DMS 273 treated with DMSO at 0.1 percent for 48 hours (cell line): ENCODE measurements around the gene CAP2.
"Not testable (repeated sequence)": the region's sequence is repeated elsewhere in the genome, so short reads cannot be mapped to it uniquely, and the experiment has no call there.

Experiments used
- DNase-seq: peaks from one replicate; lab custom pipeline; 2025; lab: John Stamatoyannopoulos, UW

CAP2 gene

DNA sequence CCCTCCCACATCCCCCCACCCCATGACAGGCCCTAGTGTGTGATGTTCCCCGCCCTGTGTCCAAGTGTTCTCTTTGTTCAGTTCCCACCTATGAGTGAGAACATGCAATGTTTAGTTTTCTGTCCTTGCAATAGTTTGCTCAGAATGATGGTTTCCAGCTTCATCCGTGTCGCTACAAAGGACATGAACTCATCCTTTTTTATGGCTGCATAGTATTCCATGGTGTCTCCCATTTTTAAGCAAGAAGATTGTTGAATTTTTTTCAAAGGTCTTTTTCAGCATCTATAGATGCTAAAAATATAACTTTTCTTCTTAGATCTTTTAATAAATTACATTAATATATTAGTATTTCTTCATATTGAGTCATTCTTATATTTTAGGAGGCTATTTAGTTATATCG lies 47.4 kb downstream of the CAP2 start:
- not testable (repeated sequence) for DNase-seq

DNA sequence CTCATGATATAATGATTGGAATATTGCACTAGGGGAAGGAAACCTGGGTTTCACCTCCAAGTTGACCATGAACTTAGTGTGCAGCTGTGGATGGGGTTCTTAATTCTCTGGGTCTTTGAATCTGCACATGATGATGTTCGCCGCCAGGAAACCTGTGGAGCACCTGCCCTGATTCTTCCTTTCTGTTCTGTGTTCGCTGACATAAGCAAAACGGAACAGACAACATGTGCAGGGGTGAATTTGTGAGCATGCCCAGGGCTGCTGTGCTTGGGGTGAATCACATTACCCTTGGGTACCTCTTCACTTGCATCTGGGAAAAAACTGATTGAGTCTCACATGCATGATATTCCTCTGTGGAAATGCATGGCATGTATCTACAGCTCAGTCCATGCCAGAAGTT lies 48.8 kb downstream of the CAP2 start:
- no peak for DNase-seq

DNA sequence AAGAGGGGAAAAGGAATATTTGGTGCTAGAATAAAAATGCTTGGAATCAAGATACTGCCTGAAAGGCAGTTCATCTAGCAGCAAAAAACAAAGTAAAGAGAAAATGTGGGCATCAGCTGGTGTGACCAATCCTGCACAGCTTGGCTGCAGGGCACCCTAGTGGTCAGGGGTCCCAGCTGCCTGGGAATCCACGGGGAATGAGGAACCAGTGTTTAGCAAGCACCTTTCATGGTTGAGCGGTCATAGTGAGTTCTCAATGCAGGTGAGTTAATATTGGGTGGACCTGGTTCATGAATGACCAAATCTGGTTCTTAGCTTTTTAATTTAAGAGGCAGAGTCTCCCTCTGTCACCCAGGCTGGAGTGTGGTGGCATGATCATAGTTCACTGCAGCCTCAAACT lies 53.3 kb downstream of the CAP2 start:
- no peak for DNase-seq

DNA sequence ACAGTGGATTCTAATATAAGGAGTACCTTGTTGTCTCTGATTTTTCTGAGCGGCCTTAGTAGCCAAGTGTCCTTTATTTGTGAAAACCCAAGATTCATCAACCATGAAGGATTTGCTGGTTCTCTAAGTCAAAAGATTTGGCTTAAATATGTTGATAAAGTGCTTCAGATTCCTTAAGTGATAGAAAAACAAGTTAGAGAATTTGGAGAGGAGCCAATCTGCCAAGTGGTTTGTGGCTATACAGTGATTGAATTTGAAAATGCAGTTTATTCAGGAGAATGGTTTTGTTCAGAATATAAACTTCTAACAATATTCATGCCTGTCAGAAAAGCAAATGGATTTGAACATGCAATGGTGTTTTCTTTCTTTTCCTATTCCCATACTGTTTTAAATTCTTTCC lies 54.8 kb downstream of the CAP2 start:
- no peak for DNase-seq

DNA sequence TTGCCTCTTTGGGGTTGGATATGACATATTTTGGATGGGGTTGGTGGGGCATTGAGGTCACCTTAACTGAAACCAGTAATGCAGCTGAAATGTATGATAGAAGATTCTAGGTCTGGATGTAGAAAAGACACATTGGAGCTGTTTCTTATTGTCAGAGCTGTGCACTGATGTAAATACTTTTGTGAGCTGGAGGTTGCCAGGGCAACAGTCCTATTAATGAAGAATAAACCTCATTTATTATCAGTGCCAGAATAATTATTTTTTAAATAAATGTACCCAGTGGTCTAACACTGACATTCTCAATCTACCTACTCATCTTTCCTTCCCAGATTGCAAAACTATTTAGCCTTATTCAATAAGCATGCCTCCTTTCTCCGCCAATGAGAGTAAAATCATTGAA lies 57.0 kb downstream of the CAP2 start:
- no peak for DNase-seq

DNA sequence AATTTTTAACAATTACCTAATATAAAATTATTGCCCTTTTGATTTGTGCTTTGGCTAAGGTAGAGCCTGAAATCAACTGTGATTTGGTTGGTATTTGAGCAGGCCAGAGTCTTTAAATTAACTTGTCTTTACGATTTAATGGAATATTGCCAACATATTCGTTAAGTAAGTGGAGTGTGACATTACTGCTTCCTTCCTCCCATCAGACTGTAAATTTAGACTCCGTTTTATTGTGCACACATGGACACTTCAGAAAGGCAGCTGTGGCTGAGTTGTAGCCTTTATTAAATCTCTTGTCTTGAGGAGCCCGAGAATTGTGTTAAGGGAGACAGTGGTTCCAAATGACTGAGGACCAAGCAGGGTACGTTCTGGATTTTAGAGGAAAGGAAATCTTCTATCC lies 57.4 kb downstream of the CAP2 start:
- DNase-seq, result peak; percentile 31

DNA sequence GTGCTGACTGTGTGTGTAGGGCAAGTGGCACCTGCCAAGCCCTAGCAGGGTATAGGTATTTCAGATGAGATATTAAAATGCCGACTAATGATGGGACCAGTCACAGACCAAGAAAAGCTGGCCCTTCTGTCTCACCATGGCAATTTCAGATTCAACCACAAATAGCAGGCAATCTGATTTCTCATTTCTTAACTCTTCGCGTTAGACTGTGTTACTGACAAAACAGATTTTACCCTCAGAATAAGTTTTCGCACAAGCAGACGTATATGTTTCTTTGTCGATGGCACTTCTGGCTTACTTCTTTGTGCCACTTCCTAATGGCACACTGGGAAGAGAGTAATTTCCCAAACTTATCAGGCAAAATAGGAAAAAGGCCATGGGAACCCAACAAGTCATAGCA lies 58.7 kb downstream of the CAP2 start:
- no peak for DNase-seq

DNA sequence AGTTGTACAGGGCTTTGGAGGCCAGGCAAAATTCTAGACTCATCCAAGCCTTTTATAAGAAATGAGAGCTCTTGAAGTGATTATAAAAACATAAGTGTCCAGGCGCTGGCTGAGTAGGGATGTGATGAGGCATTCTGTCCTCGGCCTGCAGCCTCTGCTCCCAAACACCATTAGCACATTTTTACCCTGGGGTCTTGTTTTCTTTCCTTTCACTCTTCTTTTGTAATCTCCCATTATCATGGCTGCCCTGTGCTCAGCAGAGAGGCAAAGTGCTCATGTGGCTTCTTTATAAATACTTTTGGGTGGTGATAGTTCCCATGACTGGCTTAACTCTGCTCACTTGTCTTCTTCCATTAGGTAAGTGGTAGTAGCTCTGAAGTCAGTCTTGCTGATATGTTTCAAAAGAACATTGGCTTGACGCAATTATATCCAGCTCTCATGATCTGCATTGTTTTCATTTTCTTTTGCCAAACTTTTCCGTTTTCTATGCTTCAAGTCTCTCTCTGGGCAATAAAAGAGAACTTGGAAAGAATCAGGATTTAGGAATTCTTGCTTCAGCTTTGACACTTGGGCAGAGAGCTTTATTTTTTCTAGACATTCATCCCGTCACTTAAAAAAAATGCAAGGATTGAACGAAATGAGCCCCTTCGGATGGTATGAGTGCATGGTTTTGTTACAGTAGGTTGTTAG lies 61.1 kb downstream of the CAP2 start:
- DNase-seq, result no peak

DNA sequence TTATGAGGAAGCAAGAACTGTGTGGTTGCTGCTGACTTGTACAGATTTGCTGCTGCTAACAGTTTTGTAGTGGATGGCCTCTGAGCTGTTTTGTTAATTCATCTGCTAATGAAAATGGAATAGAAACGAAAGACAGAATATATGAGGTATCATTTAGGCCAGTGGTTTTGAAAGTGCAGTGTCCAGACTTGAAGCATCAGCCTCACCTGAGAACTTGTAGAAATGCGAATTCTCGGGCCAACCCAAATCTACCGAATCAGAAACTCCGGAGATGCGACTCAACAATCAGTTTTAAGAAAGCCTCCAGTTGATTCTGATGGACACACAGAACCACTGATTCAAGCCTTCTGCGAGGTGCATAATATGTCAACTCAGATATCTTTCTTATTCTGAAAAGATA lies 62.5 kb downstream of the CAP2 start:
- no peak for DNase-seq

DNA sequence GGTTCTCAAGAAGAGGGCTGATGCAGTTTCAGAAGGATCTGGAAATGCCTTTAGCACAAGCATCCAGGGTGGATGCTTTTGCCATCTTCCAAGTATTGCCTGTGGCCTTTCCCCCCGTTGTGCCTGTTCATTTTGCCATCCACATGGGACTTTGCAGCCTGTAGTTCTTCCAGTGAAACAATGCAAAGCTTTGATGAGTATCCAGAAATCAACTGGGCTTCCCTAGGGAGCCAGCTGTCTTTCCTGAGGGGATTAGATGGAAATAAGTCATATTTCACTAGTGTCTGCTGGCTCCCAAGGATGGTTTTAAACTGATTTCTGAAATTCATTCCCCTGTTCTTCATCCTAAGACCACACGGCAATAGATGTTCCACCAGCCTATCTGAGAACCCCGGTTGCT lies 63.3 kb downstream of the CAP2 start:
- DNase-seq, result no peak

DNA sequence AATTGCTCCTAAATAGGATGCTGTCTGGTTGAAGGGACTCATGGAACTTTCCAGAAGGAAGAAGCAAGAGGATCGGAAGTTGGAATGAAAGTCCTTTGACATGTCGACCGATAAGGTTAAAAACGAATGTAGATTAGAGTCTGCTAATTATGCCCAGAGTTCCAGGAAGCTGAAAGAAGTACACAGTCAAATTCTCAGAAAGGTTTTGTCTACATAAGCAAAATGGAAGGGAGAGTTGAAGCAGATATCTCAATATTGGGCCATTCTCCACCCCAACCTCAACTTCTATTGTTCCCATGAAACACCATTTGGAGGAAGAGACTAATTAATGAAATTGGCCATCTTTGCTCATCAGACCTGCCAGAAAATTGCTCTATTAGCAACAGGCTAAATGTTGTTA lies 64.0 kb downstream of the CAP2 start:
- DNase-seq, result no peak

DNA sequence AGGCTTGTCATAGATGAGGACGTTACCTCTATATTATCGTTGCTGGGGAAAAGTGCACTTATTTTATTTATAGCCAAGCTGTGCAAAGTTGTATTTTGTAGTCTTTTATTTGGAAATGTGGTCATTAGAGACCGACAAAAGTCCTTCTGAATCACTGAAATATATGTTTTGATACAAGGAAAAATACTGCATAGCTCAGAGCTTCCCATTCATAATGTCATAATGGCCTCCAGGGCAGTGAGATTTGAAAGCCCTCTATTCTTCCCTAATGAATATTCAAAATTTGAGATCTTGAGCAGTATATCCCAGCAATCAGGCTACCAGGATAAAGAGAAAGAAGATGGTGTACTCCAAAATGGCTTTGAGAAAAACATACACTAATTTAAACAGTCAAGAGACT lies 64.6 kb downstream of the CAP2 start:
- DNase-seq, result no peak

DNA sequence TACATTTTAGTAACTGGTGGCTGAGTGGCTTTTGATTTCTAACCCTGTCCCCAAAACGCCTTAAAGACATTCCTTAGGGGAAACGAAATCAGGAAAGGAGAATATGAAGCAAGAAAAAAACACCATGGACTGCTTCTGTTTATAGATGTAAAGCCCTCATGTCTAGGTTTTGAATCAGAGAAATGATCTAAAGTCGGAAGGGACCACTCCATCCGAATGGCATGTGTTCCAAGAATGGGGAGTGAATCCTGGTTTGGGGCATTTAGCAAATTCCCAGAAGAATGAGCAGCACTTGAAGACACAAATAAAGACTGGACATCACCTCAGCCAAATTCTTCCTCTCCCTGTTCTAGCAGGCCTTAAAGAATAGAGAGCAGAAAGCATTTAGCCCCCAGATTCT lies 65.6 kb downstream of the CAP2 start:
- no peak for DNase-seq

DNA sequence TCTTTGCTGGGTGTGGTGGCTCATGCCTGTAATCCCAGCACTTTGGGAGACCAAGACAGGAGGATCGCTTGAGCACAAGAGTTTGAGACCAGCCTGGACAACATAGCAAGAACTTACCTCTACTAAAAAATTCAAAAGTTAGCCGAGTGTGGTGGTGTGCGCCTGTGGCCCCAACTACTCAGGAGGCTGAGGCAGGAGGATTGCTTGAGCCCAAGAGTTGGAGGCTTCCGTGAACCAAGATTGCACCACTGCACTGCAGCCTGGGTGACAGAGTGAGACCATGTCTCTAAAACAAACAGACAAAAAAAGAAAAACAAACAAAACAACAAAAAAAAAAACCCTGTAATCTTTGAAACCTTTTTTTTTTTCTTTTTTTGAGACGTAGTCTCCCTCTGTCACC lies 67.5 kb downstream of the CAP2 start:
- DNase-seq, result no peak

DNA sequence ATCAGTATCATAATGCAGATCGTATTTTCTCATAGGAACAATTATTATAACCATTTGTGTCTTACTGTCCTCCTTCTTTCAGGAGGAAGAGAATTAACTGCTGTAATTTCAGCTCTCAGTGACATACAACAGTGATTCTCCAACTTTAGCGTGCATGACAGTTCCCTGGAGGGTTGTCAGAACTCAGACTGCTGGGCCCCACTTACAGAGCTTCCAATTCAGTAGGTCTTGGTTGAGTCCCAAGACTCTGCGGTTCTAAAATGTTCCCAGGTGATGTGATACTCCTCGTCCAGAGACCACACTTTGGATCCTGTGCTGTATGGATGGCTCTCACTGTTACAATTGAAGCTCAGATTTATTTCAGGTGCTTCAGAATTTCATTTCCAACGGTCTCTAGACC lies 72.8 kb downstream of the CAP2 start:
- no peak for DNase-seq

DNA sequence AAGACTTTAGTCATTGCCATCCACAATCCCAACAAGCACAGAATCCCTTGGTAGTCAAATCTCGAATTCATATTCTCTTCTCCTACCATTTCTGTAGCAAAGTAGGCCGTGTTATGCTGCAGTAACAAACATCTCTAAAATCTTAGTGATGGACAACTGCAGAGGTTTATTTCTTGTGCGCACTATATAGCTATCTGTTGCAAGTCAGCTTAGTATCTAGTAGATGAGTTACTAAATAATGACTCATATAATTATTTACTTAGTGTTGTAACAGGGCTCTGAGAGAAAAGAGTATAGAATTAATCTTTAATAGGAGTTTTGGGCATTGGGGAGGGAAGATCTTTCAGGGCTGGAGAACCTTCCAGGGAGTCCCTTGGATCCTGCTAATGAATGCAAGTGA lies 73.3 kb downstream of the CAP2 start:
- DNase-seq, result no peak

DNA sequence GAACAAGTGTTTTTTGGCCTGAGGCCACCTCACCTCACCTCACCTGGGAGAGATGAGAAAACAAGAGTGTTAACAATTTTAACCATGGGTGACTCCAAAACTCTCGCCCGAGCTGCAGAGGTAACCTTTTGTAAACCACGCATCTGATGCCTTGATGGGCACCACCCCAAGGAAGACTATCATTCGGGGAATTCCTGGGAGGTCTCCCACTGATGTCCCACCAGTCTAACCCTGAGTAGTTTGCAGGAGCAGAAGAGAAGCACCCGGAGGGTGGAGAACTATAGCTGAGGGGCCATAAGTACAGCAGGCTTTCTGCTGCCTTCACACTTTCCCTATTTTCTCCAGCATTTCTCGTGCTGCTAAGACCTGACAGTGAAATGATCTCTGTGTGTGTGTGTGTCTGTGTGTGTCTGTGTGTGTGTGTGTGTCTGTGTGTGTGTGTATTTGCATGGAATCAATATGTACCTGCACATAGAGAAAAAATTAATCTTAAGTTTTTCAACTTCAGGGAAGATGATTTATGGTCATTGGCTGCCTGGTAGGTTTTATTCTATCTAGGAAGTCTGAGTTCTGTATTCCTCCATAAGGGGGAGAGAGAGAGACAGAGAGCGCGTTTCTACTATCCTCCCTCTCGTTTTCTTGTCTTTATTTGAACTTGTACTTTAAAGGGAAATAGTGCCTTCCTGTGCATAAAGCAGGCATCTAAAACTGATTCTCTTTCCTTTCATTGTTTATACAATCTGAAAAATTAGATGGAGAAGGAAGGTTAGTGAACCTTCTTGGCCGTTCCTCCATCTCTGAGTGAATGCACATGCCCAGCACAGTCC lies 75.8 kb downstream of the CAP2 start:
- DNase-seq, result no peak

DNA sequence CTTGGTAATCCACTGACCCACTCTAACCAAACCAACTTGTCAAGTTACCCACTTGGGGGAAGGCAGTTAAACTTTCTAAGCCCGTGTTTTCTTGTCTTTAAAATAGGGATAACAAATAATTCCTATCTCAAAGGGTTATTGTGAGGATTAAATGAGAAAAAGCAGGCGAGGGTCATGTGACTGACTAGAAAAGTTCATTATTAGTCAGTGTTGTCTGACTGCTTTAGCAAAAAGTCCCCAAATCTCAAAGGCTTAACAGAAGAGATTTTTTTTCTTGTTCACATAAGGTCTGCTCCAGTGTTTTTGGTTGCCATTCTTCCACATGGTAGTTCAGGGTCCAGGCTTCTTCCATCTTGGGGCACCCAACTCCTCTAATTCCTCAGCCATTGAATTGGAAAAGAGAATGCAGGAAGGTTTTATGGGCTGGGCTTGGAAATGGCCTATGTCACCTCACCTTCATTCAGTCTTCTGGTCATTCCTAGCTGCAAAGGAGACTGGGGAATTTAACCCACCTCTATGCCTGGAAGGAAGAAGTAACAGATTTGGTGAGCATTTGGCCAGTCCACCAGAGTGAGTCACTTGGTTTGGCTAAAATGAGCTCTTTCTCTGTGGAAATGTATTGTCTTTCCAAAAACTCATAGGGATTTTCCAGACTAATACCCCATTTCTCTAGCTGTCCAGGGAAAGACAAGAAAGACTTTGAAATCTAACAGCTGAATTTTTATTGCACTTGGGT lies 77.0 kb downstream of the CAP2 start:
- no peak for DNase-seq

DNA sequence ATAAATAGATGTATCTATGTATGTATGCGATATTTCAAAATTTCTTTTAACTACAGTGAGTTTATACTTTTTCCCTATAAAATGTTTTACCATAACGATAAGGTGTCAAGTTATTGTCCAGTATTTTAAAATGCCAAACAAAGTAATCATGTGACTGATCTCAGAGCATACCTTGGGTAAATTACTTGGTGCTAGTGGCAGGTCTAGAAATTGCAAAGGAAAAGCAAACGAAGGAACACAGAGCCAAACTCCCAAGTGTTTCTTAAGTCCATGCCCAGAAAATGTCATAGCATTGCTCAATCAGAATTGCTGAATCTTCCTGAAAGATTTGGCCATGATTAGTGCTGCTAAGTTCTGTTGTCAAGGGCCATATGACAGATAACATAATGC lies 77.5 kb downstream of the CAP2 start:
- no peak for DNase-seq

DNA sequence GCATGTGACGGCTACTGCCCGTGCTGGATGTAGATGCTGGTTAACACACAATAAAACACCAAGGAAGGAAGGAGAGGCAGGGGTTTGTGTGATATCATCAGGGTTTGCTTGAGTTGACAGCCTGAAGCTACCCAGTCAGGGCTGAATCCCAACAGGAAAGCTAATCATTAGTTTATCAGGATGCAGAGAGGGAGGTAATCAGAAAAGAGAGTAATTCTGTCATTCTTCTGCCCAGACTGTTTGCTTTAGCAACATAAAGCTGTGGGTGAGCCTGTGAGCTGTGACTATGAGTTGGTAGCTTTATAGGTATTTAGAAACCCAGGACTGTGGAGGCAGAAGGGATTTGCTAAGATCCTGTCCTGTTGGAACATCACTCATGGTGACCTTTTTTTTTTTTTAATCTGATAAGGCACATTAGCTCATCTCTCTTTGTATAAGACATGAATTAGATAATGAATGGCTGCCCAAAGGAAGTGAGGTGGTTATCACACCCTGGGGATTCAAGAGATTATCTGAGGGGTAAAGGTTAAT lies 79.3 kb downstream of the CAP2 start:
- DNase-seq, result no peak

DNA sequence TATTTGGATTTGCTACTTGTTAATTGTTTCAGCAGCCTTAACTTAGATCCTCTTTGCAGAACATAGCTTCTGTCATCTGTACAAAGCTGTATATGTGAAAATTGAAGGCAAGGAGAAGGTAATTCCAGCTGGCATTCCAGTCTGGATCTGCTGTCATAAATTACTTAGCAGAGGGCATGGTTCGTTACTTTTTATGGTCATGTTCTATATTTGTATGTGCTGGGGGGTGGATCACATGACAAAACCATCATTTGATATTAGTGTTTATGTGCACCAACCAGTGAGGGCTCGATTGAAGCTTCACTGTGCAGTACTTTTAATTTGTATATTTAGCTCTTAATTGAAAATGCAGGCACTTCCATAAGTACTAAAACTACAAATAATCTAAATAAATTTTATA lies 80.2 kb downstream of the CAP2 start:
- peak; percentile 74 for DNase-seq

DNA sequence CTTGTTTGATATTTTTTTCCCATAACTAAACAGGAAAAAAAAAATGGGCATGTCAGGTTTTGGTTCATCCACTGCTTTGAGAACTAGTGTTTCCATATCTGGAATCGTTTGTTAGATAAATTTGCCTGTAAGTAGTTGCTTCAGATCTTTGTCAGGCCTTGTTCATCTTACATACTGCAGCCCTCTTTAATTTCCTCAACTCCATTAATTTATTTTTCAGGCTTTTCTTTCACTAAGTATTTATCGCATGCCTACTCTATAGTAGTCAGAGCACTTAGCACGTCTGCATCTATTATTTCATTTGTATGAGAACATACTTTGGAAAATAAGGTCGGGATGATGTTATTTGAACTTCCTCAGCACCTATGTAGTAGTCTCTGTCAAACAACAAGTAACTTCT lies 80.9 kb downstream of the CAP2 start:
- no peak for DNase-seq
